K562 (cell line): ENCODE results near the gene PCP4L1. TPM values are rescaled to one million over a fixed set of nuclear protein-coding genes. Genes with fewer than 3 reads are reported as not detected.

Experiments
- ATAC-seq: fragments of 200-7000 bp; cut with Tn5 transposase; 3 replicates; pipeline ENCODE4 v1.9.1; 2020; ENCODE audit warnings: moderate library complexity
- BruUV-seq: library from RNA; stranded (reverse); fragments of 400-500 nt; replicated peaks from 2 replicates; lab custom pipeline; 2021; lab: Mats Ljungman, UMichigan
- CTCF ChIA-PET: fragments of 300-600 bp; formaldehyde crosslinking; extraction: SDS; loops from one replicate; lab custom pipeline; 2021; ENCODE audit warnings: low intra/inter-chr PET ratio; lab: Yijun Ruan, JAX
- POLR2A ChIA-PET: fragments of 300-600, 350-650 bp; sonication (Branson Sonifier 250); formaldehyde crosslinking; extraction: SDS; loops from one replicate; lab custom pipeline; 2021; ENCODE audit warnings: antibody characterized with exemption, inconsistent platforms; lab: Yijun Ruan, JAX
- DNase-seq, 4 experiments: peaks; one replicate each; pipeline versions ENCODE4 v3.0.0 to v3.0.0-alpha.2; 2011 to 2018; ENCODE audit warnings: low spot score in 3 of 4, mixed read lengths in 3 of 4; ENCODE audit errors: extremely low read depth in 1 of 4
- FAIRE-seq: peaks from 2 replicates; lab custom pipeline; 2011; peaks lifted over from hg19 to GRCh38; lab: Jason Lieb, UNC
- H2AFZ ChIP-seq: 2 replicates; pipeline ENCODE4 v1.6.0; 2011; ENCODE audit warnings: low read depth, low read length, control low read depth, inconsistent platforms
- H3K27ac ChIP-seq: fragments of 200-600 bp; 3 replicates; pipeline ENCODE4 v1.8.0; 2011; ENCODE audit warnings: low read depth, mild to moderate bottlenecking, control low read depth, inconsistent platforms, low read length, moderate library complexity, mixed read lengths; ENCODE audit errors: extremely low read depth
- H3K27me3 ChIP-seq, 2 experiments: fragments of 300-600 bp in 1 of 2; 2 replicates in 1 of 2; 3 replicates in 1 of 2; pipeline versions ENCODE4 v1.6.0 to v1.8.0; 2011; ENCODE audit warnings: inconsistent platforms in 2 of 2, low read length in 2 of 2, mild to moderate bottlenecking in 1 of 2, mixed read lengths in 1 of 2, moderate library complexity in 1 of 2; ENCODE audit not compliant: control insufficient read depth in 2 of 2, insufficient read depth in 2 of 2
- H3K36me3 ChIP-seq: fragments of 300-600 bp; 3 replicates; pipeline ENCODE4 v1.8.0; 2011; ENCODE audit warnings: mild to moderate bottlenecking, low read length, inconsistent platforms; ENCODE audit not compliant: control insufficient read depth, insufficient read depth
- H3K4me1 ChIP-seq, 2 experiments: fragments of 200-600 bp in 1 of 2; replicated peaks in 1 of 2; 2 replicates in 1 of 2; 3 replicates in 1 of 2; pipeline versions ENCODE4 v1.5.1 to v1.8.0; 2011; ENCODE audit warnings: inconsistent platforms in 2 of 2, low read length in 2 of 2, mild to moderate bottlenecking in 1 of 2, mixed read lengths in 1 of 2, moderate library complexity in 1 of 2; ENCODE audit not compliant: control insufficient read depth in 2 of 2, insufficient read depth in 2 of 2
- H3K4me2 ChIP-seq: 2 replicates; pipeline ENCODE4 v1.6.1; 2011; ENCODE audit warnings: low read length, control low read depth, inconsistent platforms, mixed read lengths; ENCODE audit not compliant: insufficient read depth
- H3K4me3 ChIP-seq: fragments of 200-600 bp; sonication (generic), shearing (Covaris generic); 2 replicates; pipeline ENCODE4 v1.5.1; 2016; ENCODE audit warnings: control low read depth, inconsistent platforms
- H3K79me2 ChIP-seq: fragments of 200-600 bp; 3 replicates; pipeline ENCODE4 v1.8.0; 2011; ENCODE audit warnings: low read length, inconsistent platforms; ENCODE audit not compliant: control insufficient read depth, insufficient read depth
- H3K9ac ChIP-seq, 2 experiments: 2 replicates each; pipeline versions ENCODE4 v1.6.0 to v1.6.1; 2011; ENCODE audit warnings: low read depth in 2 of 2, low read length in 2 of 2, control low read depth in 1 of 2, inconsistent platforms in 1 of 2, mild to moderate bottlenecking in 1 of 2, mixed read lengths in 1 of 2; ENCODE audit not compliant: insufficient read depth in 1 of 2
- H3K9me1 ChIP-seq: one replicate; pipeline ENCODE4 v1.6.0; 2011; ENCODE audit warnings: inconsistent platforms, mild to moderate bottlenecking, low read length, moderate library complexity; ENCODE audit not compliant: control insufficient read depth, insufficient read depth
- H3K9me3 ChIP-seq: replicated peaks from 2 replicates; pipeline ENCODE4 v1.5.1; 2011; ENCODE audit warnings: low read depth, low read length, inconsistent platforms; ENCODE audit not compliant: control insufficient read depth, insufficient read depth
- H4K20me1 ChIP-seq: replicated peaks from 2 replicates; pipeline ENCODE4 v1.6.1; 2011; ENCODE audit warnings: low read length, inconsistent platforms, mixed read lengths; ENCODE audit not compliant: control insufficient read depth, insufficient read depth
- ARID1B ChIP-seq: fragments of 450-650 bp; IDR thresholded peaks from 2 replicates; pipeline ENCODE4 v1.6.1; 2016; ENCODE audit warnings: antibody characterized with exemption, mild to moderate bottlenecking, inconsistent platforms
- BHLHE40 ChIP-seq: IDR thresholded peaks from 2 replicates; pipeline ENCODE4 v1.6.1; 2011; ENCODE audit warnings: low read length, improper control_type of control experiment
- FOXP1 ChIP-seq: sonication (generic); formaldehyde crosslinking; IDR thresholded peaks from 2 replicates; pipeline ENCODE4 v1.8.0; 2022; ENCODE audit warnings: mild to moderate bottlenecking, missing genetic modification reagents
- PRMT5 ChIP-seq: sonication (generic); formaldehyde crosslinking; IDR thresholded peaks from 2 replicates; pipeline ENCODE4 v1.5.0; 2020; ENCODE audit warnings: missing genetic modification reagents
- SMARCE1 ChIP-seq: fragments of 450-650 bp; IDR thresholded peaks from 2 replicates; pipeline ENCODE4 v1.7.1; 2016; ENCODE audit warnings: mild to moderate bottlenecking
- WGBS: fragments of 100-300 bp; shearing (Covaris generic); methylation state at CpG from one replicate; pipeline ENCODE4 v1.1.6; 2016; ENCODE audit warnings: low coverage, mixed read lengths; ENCODE audit not compliant: insufficient coverage; ENCODE audit errors: missing lambda C conversion rate; 5-methylcytosine and 5-hydroxymethylcytosine counted together
- in situ Hi-C: fragments of 300-500 bp; cut with MboI; formaldehyde crosslinking; loops from 4 replicates; pipeline ENCODE4 v1.15.0; 2018; ENCODE audit warnings: inconsistent platforms, mixed read lengths
- intact Hi-C: fragments of 100-400 bp; cut with micrococcal nuclease; formaldehyde crosslinking; loops from 2 replicates; pipeline ENCODE4 v1.14.2; 2022
- polyA plus RNA-seq, 8 experiments: library from polyadenylated mRNA; depleted of rRNA in 4 of 8; stranded (reverse) in 5 of 8; unstranded in 3 of 8; fragments of >200 nt; fragmentation: Nextera tagmentation in 2 of 8; fragmentation: Illumina TruSeq in 1 of 8; extraction: Ambion mirVana in 2 of 8; extraction: Trizol in 1 of 8; gene quantifications; 2 replicates each; pipeline versions ENCODE4 v1.2.1 to v1.2.3, GENCODE V29; 2011 to 2014; ENCODE audit warnings: inconsistent platforms in 1 of 8, missing spikeins in 1 of 8
- total RNA-seq, 7 experiments: library from RNA; depleted of rRNA in 6 of 7; stranded (reverse); fragments of >200 nt in 6 of 7; fragmentation: Illumina TruSeq in 2 of 7; extraction: Trizol in 2 of 7; gene quantifications; 2 replicates each; pipeline versions ENCODE4 v1.2.1 to v1.2.3, GENCODE V29; 2011 to 2021; ENCODE audit warnings: low replicate concordance in 1 of 7
- TF ChIP-seq, protein P1 (sequence below): fragments of 450-650 bp; IDR thresholded peaks from 2 replicates; pipeline ENCODE4 v1.7.1; 2018; ENCODE audit warnings: mild to moderate bottlenecking, low read depth; ENCODE audit not compliant: partially characterized antibody
- TF ChIP-seq, protein P2 (sequence below): fragments of 450-650 bp; formaldehyde crosslinking; IDR thresholded peaks from 2 replicates; pipeline ENCODE4 v1.4.0; 2022; ENCODE audit warnings: mild to moderate bottlenecking, moderate library complexity
- TF ChIP-seq, protein P3 (sequence below): fragments of 250-450 bp; sonication (Bioruptor Pico); IDR thresholded peaks from 2 replicates; pipeline ENCODE4 v1.5.0; 2021
- TF ChIP-seq, protein P4 (sequence below): fragments of 250-450 bp; sonication (Bioruptor Pico); IDR thresholded peaks from 2 replicates; pipeline ENCODE4 v1.4.0; 2020
- TF ChIP-seq, protein P5 (sequence below): fragments of 250-450 bp; sonication (Bioruptor Pico); IDR thresholded peaks from 2 replicates; pipeline ENCODE4 v1.8.0; 2022; ENCODE audit warnings: inconsistent platforms, mild to moderate bottlenecking, moderate library complexity, borderline replicate concordance

The PCP4L1 gene
- total and polyA plus RNA-seq, 9 of the 15 experiments (the other 6 are each of a cell fraction or from before 2014, with no cell fraction given): not detected

DNA sequence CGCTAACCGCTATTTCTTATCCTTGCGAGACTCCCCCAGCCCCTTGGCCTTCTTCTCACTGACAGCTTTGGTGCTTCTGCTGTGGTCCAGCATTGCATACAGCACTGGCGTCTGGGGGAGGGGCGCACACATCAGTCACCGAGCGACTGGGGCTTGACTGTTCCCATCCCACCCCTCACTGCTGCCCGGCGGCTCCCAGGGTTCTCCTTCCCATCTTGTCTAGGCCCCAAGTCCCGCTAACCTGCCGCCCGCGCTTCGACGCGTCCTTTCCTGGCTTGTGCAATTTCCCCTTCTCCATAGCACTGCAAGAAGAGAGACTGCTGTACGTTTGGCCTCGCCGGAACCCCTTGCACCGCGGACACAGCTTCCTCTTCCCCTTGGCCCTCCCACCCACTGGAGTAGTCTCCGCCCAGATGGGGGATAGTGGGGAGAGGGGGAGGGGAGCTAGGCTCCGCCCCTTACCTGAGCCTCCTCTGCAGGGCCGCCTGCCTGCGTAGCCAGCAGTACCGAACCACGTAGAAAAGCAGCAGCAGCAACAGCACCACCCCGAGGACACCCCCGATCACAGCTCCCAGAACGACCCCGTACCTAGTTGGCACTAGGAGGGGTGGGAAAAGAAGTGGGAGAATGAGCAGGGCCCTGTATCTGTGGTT is 47.4 kb downstream of the PCP4L1 start (continued):
- TF ChIP-seq, protein P1, sequence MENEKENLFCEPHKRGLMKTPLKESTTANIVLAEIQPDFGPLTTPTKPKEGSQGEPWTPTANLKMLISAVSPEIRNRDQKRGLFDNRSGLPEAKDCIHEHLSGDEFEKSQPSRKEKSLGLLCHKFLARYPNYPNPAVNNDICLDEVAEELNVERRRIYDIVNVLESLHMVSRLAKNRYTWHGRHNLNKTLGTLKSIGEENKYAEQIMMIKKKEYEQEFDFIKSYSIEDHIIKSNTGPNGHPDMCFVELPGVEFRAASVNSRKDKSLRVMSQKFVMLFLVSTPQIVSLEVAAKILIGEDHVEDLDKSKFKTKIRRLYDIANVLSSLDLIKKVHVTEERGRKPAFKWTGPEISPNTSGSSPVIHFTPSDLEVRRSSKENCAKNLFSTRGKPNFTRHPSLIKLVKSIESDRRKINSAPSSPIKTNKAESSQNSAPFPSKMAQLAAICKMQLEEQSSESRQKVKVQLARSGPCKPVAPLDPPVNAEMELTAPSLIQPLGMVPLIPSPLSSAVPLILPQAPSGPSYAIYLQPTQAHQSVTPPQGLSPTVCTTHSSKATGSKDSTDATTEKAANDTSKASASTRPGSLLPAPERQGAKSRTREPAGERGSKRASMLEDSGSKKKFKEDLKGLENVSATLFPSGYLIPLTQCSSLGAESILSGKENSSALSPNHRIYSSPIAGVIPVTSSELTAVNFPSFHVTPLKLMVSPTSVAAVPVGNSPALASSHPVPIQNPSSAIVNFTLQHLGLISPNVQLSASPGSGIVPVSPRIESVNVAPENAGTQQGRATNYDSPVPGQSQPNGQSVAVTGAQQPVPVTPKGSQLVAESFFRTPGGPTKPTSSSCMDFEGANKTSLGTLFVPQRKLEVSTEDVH: no peak

DNA sequence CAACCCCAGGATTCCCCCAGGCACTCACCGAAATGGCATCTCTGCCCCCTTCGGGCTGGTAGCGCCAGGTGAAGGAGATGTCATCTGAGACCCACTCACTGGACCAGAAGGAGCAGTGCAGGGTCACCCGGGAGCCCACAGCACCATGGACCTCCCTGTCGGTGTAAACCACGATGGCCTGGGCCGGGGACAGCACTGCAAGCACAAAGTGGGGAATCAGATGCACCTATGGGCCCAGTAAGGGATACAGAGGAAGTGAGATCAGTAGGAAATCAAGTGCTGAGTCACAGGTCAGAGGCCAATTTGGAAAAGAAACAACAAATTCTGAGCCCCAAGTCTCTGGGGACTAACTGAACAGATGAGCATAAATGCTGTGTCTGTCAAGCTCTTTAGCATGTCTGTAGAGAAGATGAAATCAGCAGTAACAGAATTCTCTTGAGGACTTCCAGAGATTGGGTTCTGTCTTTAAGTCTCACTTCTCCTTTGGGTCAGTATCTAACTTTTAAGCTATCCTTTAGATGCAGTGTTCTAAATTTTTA is 48.8 kb downstream of the PCP4L1 start:
- POLR2A ChIA-PET: interaction anchor here (0.5 to 1.6 kb wide), 5 partner anchors 12 to 603 kb away, joined by 3 to 4 read pairs (median 3); partner anchors contain the start of gene TOMM40L
- Histone ChIP-seq H3K4me1 (peaks cover 35 to 44% of the 10 kb centered on the region in 2 experiments), H3K36me3 (peaks cover 16% of the 10 kb centered on the region), H3K79me2 (peaks cover 19% of the 10 kb centered on the region), H4K20me1 (no peaks in the 10 kb centered on the region), H3K9me1 (no peaks in the 10 kb centered on the region), H3K4me2 (peak overlapping the region; percentile 88), H3K27ac (peak overlapping the region; percentile 70), H3K9me3 (no peaks in the 10 kb centered on the region), H3K4me3 (peak overlapping the region; percentile 61), H2AFZ (peak overlapping the region; percentile 90), H3K9ac (peak overlapping the region; percentile 46 to 87), H3K27me3 (no peaks in the 10 kb centered on the region)
- in situ Hi-C loops: no loop called here
- intact Hi-C loops: loop anchor here (2.0 to 5.0 kb wide), 3 partner anchors 60 to 105 kb away; partner anchors contain the start of genes CFAP126, NDUFS2 and TOMM40L
- FAIRE-seq: peak; percentile 95
- BruUV-seq: no TSS peak
- peak; percentile 68 to 88 (median 74) for DNase-seq
- CTCF ChIA-PET: interaction anchor here (0.6 kb wide), 1 partner anchor 431 kb away, joined by 4 read pairs; no protein-coding TSS in a partner anchor
- 23% methylated on average over 7 of the region's 7 CpGs for WGBS
- ATAC-seq: peak; percentile 70
- TF ChIP-seq, protein P2, sequence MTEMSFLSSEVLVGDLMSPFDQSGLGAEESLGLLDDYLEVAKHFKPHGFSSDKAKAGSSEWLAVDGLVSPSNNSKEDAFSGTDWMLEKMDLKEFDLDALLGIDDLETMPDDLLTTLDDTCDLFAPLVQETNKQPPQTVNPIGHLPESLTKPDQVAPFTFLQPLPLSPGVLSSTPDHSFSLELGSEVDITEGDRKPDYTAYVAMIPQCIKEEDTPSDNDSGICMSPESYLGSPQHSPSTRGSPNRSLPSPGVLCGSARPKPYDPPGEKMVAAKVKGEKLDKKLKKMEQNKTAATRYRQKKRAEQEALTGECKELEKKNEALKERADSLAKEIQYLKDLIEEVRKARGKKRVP (CRISPR knock-in tag): peak; percentile 62; the same call in 1 of the 2 replicates
- TF ChIP-seq PRMT5 (CRISPR knock-in tag): no peak
- TF ChIP-seq, protein P3, sequence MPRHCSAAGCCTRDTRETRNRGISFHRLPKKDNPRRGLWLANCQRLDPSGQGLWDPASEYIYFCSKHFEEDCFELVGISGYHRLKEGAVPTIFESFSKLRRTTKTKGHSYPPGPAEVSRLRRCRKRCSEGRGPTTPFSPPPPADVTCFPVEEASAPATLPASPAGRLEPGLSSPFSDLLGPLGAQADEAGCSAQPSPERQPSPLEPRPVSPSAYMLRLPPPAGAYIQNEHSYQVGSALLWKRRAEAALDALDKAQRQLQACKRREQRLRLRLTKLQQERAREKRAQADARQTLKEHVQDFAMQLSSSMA (CRISPR knock-in tag): no peak
- TF ChIP-seq, protein P4, sequence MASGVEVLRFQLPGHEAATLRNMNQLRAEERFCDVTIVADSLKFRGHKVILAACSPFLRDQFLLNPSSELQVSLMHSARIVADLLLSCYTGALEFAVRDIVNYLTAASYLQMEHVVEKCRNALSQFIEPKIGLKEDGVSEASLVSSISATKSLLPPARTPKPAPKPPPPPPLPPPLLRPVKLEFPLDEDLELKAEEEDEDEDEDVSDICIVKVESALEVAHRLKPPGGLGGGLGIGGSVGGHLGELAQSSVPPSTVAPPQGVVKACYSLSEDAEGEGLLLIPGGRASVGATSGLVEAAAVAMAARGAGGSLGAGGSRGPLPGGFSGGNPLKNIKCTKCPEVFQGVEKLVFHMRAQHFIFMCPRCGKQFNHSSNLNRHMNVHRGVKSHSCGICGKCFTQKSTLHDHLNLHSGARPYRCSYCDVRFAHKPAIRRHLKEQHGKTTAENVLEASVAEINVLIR: no peak
- peak; percentile 70 for TF ChIP-seq ARID1B
- TF ChIP-seq BHLHE40: no peak
- TF ChIP-seq SMARCE1: peak; percentile 72
- TF ChIP-seq FOXP1: no peak
- TF ChIP-seq, protein P5, sequence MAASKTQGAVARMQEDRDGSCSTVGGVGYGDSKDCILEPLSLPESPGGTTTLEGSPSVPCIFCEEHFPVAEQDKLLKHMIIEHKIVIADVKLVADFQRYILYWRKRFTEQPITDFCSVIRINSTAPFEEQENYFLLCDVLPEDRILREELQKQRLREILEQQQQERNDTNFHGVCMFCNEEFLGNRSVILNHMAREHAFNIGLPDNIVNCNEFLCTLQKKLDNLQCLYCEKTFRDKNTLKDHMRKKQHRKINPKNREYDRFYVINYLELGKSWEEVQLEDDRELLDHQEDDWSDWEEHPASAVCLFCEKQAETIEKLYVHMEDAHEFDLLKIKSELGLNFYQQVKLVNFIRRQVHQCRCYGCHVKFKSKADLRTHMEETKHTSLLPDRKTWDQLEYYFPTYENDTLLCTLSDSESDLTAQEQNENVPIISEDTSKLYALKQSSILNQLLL (CRISPR knock-in tag): no peak
